GM19397 (cell line): ENCODE measurements around the gene CADPS2.
"Not testable (repeated sequence)": the region's sequence is repeated elsewhere in the genome, so short reads cannot be mapped to it uniquely, and the experiment has no call there.

Experiments used
- ATAC-seq: cut with Tn5 transposase; IDR thresholded peaks from one replicate; pipeline ENCODE4 v1.9.1; 2021; ENCODE audit warnings: mild to moderate bottlenecking, moderate library complexity; ENCODE audit not compliant: unreplicated experiment

Gene CADPS2

GRCh38 chr7:122717356-122718089 is 168.7 kb downstream of the CADPS2 start:
- ATAC-seq = no peak

DNA sequence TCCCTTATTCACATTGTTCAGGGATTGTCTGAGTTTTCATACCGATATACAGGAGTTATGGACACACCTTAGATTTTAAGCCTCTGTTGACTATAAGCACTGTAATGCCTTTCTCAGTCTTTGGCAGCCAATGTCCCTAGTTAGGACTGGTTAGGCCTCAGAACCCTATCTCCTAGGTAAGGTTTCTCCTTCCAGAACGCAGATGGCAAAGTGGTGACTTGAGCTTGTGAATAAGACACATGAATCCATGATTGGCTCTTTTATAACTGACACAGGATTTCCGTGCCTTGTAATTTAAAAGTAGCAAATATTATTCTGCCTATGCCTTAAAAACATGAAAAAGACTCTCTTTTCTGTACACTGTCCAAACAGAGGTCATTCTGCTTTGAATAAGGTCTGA is 171.1 kb downstream of the CADPS2 start:
- ATAC-seq = no peak

DNA sequence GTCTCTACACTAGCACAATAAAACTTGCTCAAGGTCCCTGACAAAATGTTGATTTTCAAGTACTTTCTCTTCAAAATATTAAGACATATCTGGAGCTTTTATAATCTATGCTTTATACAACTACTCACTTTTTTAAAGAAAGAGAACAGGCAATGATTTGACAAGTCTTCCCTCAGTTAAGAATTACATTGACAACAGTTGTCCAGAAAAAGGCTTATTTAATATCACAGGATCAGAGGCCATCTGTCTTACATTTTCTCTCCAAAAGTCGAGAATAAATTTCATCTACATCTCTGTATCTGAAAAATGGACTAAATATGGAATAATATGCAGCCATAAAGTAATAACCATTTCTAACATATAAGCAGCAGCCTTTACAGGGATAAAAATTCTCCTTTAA is 175.3 kb downstream of the CADPS2 start:
- ATAC-seq = no peak

DNA sequence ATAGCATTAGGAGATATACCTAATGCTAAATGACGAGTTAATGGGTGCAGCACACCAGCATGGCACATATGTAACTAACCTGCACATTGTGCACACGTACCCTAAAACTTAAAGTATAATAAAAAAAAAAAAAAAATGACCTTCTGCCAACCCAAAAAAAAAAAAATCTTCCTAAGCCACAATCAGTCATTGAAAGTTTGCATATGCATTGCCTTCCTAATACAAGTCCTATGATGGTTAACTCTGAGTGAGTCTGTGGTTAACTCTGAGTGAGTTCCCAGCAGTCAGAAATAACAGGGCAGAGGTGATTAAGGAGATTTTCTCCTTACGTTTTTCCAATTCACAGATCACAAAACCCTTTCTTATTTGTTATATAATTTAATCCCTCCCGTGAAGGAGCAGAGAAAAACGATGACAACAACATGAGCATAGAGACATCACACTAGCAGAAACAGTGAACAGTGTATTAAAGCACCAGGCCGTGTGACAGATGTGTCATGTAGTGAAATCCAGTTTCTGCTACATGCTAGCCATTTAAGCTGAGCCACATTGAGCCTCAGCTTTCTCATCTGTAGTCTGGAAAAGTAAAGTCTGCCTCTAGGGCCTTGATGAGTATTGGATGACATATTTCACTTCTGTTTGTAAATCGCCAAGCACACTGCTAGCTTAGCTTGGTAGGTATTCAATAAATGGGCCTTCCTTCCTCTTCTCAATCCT is 176.2 kb downstream of the CADPS2 start:
- no peak for ATAC-seq

DNA sequence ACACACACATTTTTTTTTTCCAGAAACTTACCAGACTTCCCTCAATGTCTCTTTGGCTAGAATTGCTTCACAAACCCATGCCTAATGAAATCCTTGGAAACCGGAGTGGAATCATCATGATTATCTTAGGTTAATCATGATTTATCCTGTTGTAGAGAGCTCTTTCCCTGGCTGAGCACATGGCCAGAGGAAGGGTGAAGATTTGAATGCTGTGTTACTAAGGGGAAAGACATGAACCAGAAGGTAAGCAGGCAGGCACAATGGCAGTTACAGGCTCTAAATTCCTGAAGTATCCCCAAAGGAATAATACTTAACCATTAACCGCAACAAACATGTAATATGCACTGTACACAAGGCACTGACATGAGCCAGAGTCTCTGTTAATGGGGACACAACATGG is 179.4 kb downstream of the CADPS2 start:
- ATAC-seq = no peak

DNA sequence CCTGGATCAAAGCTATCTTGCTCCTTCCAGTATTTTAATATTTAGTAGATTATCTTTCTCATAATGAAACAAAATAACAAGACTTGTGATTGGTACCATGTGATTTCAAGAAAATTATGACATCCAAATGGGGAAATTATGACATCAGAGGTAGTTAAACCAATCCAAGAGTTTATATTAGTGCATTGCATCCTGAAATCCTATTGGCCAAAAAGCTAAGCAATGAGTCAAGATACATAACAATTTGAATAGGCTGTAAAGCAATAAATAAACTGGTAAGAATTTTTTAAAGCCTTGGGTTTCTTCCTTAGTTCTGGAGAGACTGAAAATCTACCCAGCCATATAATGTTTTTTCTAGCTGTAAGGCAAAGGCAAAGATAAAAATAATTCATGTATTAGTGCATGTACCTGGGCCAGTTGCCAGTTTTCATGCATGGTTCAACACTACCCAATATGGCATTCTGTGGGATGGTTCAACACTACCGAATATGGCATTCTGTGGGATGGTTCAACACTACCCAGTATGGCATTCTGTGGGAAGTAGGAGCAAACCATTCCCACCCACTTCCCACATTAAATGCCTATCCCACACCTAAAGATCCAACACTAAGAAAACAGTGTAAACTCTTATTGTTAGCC is 183.3 kb downstream of the CADPS2 start, which contains the start of gene RNF148:
Gene RNF148 (minus strand): TSS at position 51 of the 639 bp plus-strand sequence. CDS start 172 bp downstream, outside the sequence.
- ATAC-seq = no peak

GRCh38 chr7:122699017-122699416 is 187.2 kb downstream of the CADPS2 start, which contains the start of gene RNF133:
TSS of gene RNF133 (minus strand) at chr7:122699117. CDS start at chr7:122698918, 199 bp downstream.
- no peak for ATAC-seq

DNA sequence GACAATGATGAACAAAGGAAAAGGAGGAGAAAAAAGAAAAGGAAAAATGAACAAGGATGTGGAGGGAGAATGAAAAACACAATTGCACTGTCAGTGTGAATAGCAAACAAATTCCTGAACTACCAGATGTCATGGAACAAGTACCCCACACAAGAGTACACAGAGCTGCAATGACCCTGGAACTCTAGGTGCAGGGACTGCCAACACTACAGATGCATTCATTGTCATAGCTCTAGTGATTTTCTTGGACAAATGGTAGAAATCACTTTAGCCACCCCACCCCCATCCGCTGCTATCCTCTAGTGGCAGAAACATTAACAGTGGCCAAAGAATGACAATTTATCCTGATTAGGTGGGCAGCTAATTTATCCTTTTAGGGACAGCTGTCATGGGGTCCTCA is 190.4 kb downstream of the CADPS2 start:
- no peak for ATAC-seq

GRCh38 chr7:122694697-122695096 is 191.6 kb downstream of the CADPS2 start:
- ATAC-seq = no peak

- ATAC-seq = no peak
Observed at GRCh38 chr7:122692769-122693309, 193.4 kb downstream of the CADPS2 start.

GRCh38 chr7:122691569-122692235 is 194.6 kb downstream of the CADPS2 start:
- no peak for ATAC-seq

DNA sequence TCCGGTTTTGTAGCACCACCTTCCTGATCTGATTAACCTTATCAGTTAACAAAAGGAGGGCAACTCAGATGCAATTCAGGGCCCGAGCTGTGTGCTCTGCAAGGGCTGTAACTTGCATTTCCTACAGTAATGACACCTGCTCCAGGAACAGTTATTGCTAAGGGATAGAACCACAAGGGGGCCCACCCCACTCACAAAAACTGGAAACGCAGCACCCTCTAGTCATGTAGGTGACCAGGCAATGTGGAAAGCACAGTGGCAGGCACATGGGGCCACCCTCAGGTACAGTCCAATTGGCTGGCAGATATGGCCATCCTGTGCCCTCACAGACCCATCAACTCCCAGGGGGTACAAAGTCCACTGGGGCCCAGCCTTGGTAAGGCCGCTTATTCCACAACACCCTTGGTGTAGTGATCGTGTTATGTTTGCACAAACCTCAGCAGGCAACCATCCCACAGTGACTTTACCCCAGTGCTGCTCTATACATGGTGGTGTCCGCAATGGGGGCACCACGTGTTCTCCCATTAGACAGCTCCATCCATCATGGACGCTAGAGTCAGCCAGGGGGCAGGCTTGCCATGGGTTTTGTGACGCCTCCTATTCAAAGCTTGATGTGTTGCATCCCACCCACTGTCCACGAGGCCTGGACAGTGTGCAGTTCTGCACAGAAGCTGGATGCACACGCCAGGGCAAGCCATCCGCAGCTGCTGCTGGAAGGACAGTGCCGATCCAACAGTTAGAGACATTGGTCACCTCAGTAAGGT is 196.7 kb downstream of the CADPS2 start:
- no peak for ATAC-seq

- no peak for ATAC-seq
Observed at GRCh38 chr7:122688400-122688998, 197.8 kb downstream of the CADPS2 start.

GRCh38 chr7:122686360-122686878 is 199.8 kb downstream of the CADPS2 start:
- no peak for ATAC-seq

DNA sequence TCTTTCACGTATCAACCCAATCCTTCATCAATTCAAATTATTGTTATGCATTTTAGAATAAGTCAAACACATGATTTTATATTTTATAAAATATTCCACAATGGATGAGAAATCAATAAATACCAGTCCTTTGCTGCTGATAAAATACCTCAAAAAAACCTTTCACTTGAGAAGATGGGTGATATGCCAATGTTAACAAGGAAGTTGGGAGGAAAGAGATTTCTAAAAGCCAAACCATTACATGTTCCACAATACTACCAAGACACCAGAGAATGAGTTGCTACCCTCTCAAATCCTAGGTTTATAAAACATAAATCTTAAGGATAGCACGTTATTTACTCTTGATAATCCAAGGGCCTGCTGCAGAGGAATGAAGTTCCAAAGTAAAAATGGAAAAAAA is 201.8 kb downstream of the CADPS2 start:
- no peak for ATAC-seq

DNA sequence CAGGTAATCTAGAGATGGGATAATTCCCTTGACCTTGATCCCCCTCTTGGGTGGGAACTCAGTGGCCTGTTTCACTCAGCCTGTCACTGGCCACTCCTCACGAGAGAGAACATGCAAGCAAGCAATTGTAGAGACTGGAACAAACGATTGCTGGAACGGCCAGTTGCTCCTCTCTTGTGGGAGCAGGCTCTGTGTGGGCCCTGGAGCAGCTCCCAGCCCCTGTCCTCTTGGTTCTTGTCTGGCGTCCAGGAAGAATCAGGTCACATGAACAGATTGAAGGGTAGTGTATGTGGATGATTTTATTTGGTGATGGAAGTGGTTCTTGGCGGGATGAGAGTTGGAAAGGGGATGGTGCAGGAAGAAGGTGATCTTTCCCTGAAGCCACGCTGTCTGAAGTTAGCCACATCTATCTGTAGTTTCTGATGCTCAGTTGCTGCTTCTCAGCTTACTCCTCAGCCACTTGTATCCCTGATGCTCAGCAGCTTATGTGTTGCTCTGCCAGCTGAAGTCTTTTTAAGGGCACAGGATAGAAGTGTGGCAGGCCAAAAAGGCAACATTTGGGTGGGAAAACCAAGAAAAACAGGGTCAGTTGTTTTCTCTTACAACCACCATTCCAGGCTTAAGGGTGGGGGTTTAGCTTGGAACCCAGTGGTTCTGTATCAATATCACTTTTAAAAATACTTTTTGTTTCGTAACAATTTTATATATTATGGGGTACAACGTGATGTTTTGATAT is 203.3 kb downstream of the CADPS2 start:
- ATAC-seq = no peak

DNA sequence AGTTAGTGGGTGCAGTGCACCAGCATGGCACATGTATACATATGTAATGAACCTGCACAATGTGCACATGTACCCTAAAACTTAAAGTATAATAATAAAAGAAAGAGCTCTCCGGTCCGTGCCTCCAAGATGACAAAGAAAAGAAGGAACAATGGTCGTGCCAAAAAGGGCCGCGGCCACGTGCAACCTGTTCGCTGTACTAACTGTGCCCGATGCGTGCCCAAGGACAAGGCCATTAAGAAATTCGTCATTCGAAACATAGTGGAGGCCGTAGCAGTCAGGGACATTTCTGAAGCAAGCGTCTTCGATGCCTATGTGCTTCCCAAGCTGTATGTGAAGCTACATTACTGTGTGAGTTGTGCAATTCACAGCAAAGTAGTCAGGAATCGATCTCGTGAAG is 205.1 kb downstream of the CADPS2 start:
- ATAC-seq = not testable (repeated sequence)

DNA sequence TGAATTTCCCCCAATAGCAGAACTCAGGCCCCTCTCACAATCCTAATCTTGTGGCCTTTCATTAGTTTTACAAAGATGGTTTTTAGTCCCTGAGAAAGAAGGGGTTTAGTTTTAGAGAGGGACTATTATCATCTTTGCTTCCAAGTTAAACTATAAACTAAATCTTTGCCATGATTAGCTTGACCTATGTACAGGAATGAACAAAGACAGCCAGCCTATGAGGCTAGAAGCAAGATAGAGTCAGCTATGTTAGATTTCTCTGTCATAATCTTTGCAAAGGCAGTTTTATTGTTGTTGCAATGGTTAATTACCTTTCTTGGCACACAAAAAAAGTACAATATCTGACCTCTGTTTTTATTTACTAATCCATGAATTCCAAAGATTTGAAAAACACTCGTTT is 206.4 kb downstream of the CADPS2 start:
- ATAC-seq = no peak

- ATAC-seq = not testable (repeated sequence)
Observed at GRCh38 chr7:122679269-122679709, 207.0 kb downstream of the CADPS2 start.
